Keratinocyte (primary cell): ENCODE results near the gene SMARCA2. TPM values are rescaled to one million over a fixed set of nuclear protein-coding genes. Genes with fewer than 3 reads are reported as not detected.

Source experiments
- DNase-seq: peaks from one replicate; pipeline ENCODE4 v3.0.0-alpha.2; 2011; ENCODE audit warnings: low read depth, missing footprints, low spot score
- FAIRE-seq: peaks from 2 replicates; lab custom pipeline; 2011; peaks lifted over from hg19 to GRCh38; lab: Jason Lieb, UNC
- H2AFZ ChIP-seq: 2 replicates; pipeline ENCODE4 v1.6.0; 2012; ENCODE audit warnings: low read length, control low read depth, inconsistent platforms; ENCODE audit not compliant: control insufficient read depth
- H3K27ac ChIP-seq: 2 replicates; pipeline ENCODE4 v1.5.1; 2011; ENCODE audit warnings: low read length; ENCODE audit not compliant: control insufficient read depth, insufficient read depth
- H3K27me3 ChIP-seq: 3 replicates; pipeline ENCODE4 v1.6.0; 2011; ENCODE audit warnings: low read length; ENCODE audit not compliant: control insufficient read depth, insufficient read depth; ENCODE audit errors: extremely low read depth
- H3K36me3 ChIP-seq, 2 experiments: 2 replicates in 1 of 2; 3 replicates in 1 of 2; pipeline ENCODE4 v1.5.1; 2011; ENCODE audit warnings: low read length in 2 of 2, mild to moderate bottlenecking in 1 of 2; ENCODE audit not compliant: control insufficient read depth in 2 of 2, insufficient read depth in 2 of 2; ENCODE audit errors: extremely low read depth in 1 of 2
- H3K4me1 ChIP-seq: 3 replicates; pipeline ENCODE4 v1.5.1; 2011; ENCODE audit warnings: low read length; ENCODE audit not compliant: control insufficient read depth, insufficient read depth; ENCODE audit errors: extremely low read depth
- H3K4me2 ChIP-seq: 3 replicates; pipeline ENCODE4 v1.6.0; 2011; ENCODE audit warnings: low read depth, low read length; ENCODE audit not compliant: control insufficient read depth, insufficient read depth; ENCODE audit errors: extremely low read depth
- H3K4me3 ChIP-seq, 3 experiments: fragments of 200-600 bp in 1 of 3; sonication (generic) in 1 of 3; 2 replicates in 2 of 3; 3 replicates in 1 of 3; pipeline ENCODE4 v1.5.1; 2011 to 2016; ENCODE audit warnings: low read length in 3 of 3, mild to moderate bottlenecking in 3 of 3, control low read depth in 2 of 3, inconsistent platforms in 1 of 3, low read depth in 1 of 3, mixed read lengths in 1 of 3, mixed run types in 1 of 3, moderate library complexity in 1 of 3; ENCODE audit not compliant: control insufficient read depth in 2 of 3, insufficient read depth in 2 of 3; ENCODE audit errors: extremely low read depth in 1 of 3
- H3K79me2 ChIP-seq: 2 replicates; pipeline ENCODE4 v1.6.0; 2012; ENCODE audit warnings: low read length; ENCODE audit not compliant: control insufficient read depth, insufficient read depth
- H3K9ac ChIP-seq: 3 replicates; pipeline ENCODE4 v1.6.0; 2011; ENCODE audit warnings: low read length; ENCODE audit not compliant: control insufficient read depth, insufficient read depth; ENCODE audit errors: extremely low read depth
- H3K9me1 ChIP-seq: 3 replicates; pipeline ENCODE4 v1.6.0; 2011; ENCODE audit warnings: low read length; ENCODE audit not compliant: control insufficient read depth, insufficient read depth; ENCODE audit errors: extremely low read depth
- H3K9me3 ChIP-seq: 2 replicates; pipeline ENCODE4 v1.5.1; 2012; ENCODE audit warnings: low read depth, low read length; ENCODE audit not compliant: control insufficient read depth
- H4K20me1 ChIP-seq: 3 replicates; pipeline ENCODE4 v1.6.0; 2011; ENCODE audit warnings: low read length; ENCODE audit not compliant: control insufficient read depth, insufficient read depth; ENCODE audit errors: extremely low read depth
- CTCF ChIP-seq, 3 experiments: IDR thresholded peaks in 1 of 3; conservative IDR thresholded peaks in 1 of 3; optimal IDR thresholded peaks in 1 of 3; 2 replicates in 2 of 3; 3 replicates in 1 of 3; pipeline versions ENCODE3 to v1.5.1; 2011; ENCODE audit warnings: low read length in 3 of 3, mild to moderate bottlenecking in 3 of 3, moderate library complexity in 2 of 3, control low read depth in 1 of 3, inconsistent platforms in 1 of 3; ENCODE audit not compliant: insufficient read depth in 2 of 3; ENCODE audit errors: extremely low read depth in 1 of 3
- EZH2 ChIP-seq: IDR thresholded peaks from one replicate; pipeline ENCODE4 v1.6.1; 2012; ENCODE audit warnings: inconsistent platforms, mild to moderate bottlenecking, low read length, moderate library complexity
- dilution Hi-C: fragments of 300-500 bp; cut with MboI; formaldehyde crosslinking; loops from one replicate; pipeline ENCODE4 v1.7.0; 2020; ENCODE audit warnings: low sequenced_read_pairs; ENCODE audit not compliant: extremely low pct_ligation_motif_present
- polyA plus RNA-seq, 5 experiments: library from polyadenylated mRNA; depleted of rRNA in 3 of 5; stranded (reverse) in 3 of 5; stranded (forward) in 1 of 5; unstranded in 1 of 5; fragments of >200 nt; gene quantifications; 1 replicate in 1 of 5; 2 replicates in 3 of 5; 3 replicates in 1 of 5; pipeline versions ENCODE4 v1.2.1 to v1.2.3, GENCODE V29; 2011 to 2012; ENCODE audit warnings: missing spikeins in 2 of 5, low read depth in 1 of 5, low replicate concordance in 1 of 5

Gene SMARCA2
- polyA plus RNA-seq, 1 donor (not counting 4 experiments of a cell fraction or from before 2014, with no cell fraction given), result 39.0 TPM

DNA sequence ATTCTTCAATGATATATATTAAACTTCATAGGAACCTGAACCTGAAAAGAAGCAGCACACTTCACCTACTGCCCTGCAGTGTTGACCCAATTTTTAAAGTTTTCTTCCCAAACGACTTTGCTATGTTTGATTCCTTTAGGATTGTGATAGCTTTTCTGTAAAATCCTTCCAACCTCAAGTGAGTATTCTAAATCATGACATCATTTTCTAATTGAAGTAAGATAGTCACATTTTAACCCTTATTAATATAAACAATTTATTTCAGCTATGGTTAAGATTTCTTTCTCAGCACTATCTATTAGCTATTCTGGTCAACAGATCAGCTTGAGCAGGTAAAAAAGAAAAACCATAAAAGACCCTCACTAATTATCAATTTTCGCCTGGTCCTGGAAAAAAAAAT, 162.0 kb downstream of the SMARCA2 start:
- no peak overlapping the region for H3K4me3 ChIP-seq
- peaks cover 7% of the 10 kb centered on the region for H3K9me3 ChIP-seq
- no peaks in the 10 kb centered on the region for H3K27me3 ChIP-seq
- no peak for TF ChIP-seq EZH2
- no peak for TF ChIP-seq CTCF (optimal IDR thresholded peaks at IDR 0.05 in 1 of 3, IDR thresholded peaks at IDR 0.05 in 1 of 3, conservative IDR thresholded peaks at IDR 0.05 in 1 of 3; ENCODE audit: extremely low read depth in 1 of 3, insufficient read depth in 2 of 3, low read length in 3 of 3)
- no peak overlapping the region for H2AFZ ChIP-seq
- no peaks in the 10 kb centered on the region for H3K9me1 ChIP-seq
- H3K36me3 ChIP-seq, result peaks cover 0 to 6% of the 10 kb centered on the region in 2 experiments
- no peaks in the 10 kb centered on the region for H3K79me2 ChIP-seq
- no peak for DNase-seq
- H3K4me2 ChIP-seq, result no peak overlapping the region
- H4K20me1 ChIP-seq, result no peaks in the 10 kb centered on the region
- peaks cover 3% of the 10 kb centered on the region for H3K4me1 ChIP-seq
- H3K27ac ChIP-seq, result no peak overlapping the region
- H3K9ac ChIP-seq, result no peak overlapping the region
- FAIRE-seq, result no peak
- dilution Hi-C loops, result no loop called here

DNA sequence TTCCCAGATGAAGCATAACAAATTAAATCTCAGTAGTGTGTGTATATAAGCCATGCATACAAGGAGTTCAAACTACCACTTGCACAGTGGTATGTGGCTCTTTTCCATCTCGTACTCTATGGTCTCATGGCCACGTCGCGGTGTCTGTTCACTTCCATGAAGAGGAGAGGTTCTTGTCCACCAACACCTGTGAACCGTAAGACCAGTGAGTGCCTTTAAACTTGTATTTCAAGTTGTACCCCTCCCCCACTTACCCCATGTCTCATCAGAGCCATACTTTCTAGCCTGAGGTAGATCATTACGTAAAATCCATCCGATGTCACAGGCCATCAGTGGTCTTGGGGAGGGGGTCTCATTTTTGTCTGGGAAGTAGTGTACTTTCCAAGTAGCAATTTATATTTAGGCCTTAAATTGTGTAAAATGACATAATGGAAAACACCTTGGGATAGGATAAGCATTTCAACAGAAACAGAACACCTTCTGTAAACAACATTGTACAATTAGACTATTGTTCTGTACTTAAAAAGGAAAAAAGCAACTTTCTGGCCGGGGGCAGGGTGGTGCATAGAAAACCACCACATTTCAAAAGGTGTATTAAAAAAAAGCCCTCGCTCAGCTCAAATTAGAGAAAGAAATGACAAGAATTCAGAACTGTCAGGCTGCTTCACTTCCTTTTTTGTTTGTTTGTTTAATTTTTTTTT, 163.0 kb downstream of the SMARCA2 start:
- no peak for DNase-seq

More for the DNA sequence above, 163.0 kb downstream of the SMARCA2 start:
- Histone ChIP-seq H2AFZ (no peak overlapping the region), H3K4me1 (peaks cover 3% of the 10 kb centered on the region), H3K4me3 (no peak overlapping the region), H3K79me2 (no peaks in the 10 kb centered on the region), H3K9ac (no peak overlapping the region), H4K20me1 (no peaks in the 10 kb centered on the region), H3K36me3 (peaks cover 0 to 5% of the 10 kb centered on the region in 2 experiments), H3K9me3 (no peaks in the 10 kb centered on the region), H3K9me1 (no peaks in the 10 kb centered on the region), H3K27me3 (no peaks in the 10 kb centered on the region), H3K4me2 (no peak overlapping the region), H3K27ac (no peak overlapping the region)
- dilution Hi-C loops, result no loop called here
- no peak for FAIRE-seq
- TF ChIP-seq CTCF (optimal IDR thresholded peaks at IDR 0.05 in 1 of 3, IDR thresholded peaks at IDR 0.05 in 1 of 3, conservative IDR thresholded peaks at IDR 0.05 in 1 of 3; ENCODE audit: extremely low read depth in 1 of 3, insufficient read depth in 2 of 3, low read length in 3 of 3) (no peak), EZH2 (no peak)
